Hematopoietic multipotent progenitor cell treated with erythropoietin and hydrocortisone succinate and interleukin-3 and kit ligand, for 6 days (in vitro differentiated cells): Measurements from ENCODE around the gene FA2H.

Source experiments
- DNase-seq: peaks from one replicate; pipeline ENCODE4 v3.0.0-alpha.2; 2015

The FA2H gene

GRCh38 chr16:74721716-74722115, 52.9 kb downstream of the FA2H start:
- DNase-seq = no peak

- DNase-seq = no peak
These were observed 54.0 kb downstream of the FA2H start for GRCh38 chr16:74720579-74720978.

GRCh38 chr16:74718741-74719610, 55.6 kb downstream of the FA2H start:
- DNase-seq = no peak

- DNase-seq = no peak
These were observed 56.5 kb downstream of the FA2H start for GRCh38 chr16:74718140-74718539.

GRCh38 chr16:74717367-74717766, 57.3 kb downstream of the FA2H start:
- no peak for DNase-seq

- DNase-seq = no peak
These were observed 58.3 kb downstream of the FA2H start for GRCh38 chr16:74716355-74716754.

- DNase-seq = no peak
These were observed 60.7 kb downstream of the FA2H start for GRCh38 chr16:74713876-74714275.

GRCh38 chr16:74713325-74713724, 61.3 kb downstream of the FA2H start:
- no peak for DNase-seq

GRCh38 chr16:74711938-74712337, 62.7 kb downstream of the FA2H start:
- DNase-seq = no peak

GRCh38 chr16:74710401-74710800, 64.2 kb downstream of the FA2H start:
- no peak for DNase-seq

GRCh38 chr16:74709441-74709877, 65.2 kb downstream of the FA2H start:
- peak; percentile 85 for DNase-seq

- peak; percentile 80 for DNase-seq
These were observed 74.0 kb downstream of the FA2H start, which contains the start of gene MLKL for GRCh38 chr16:74700438-74701225. TSS of gene MLKL (minus strand) at chr16:74700862. CDS start at chr16:74695757, 5,105 bp downstream.

GRCh38 chr16:74700116-74700437, 74.5 kb downstream of the FA2H start:
- peak; percentile 47 for DNase-seq

- DNase-seq = peak; percentile 28
These were observed 75.0 kb downstream of the FA2H start for GRCh38 chr16:74699666-74700065.

GRCh38 chr16:74698222-74698621, 76.4 kb downstream of the FA2H start:
- peak; percentile 9 for DNase-seq

GRCh38 chr16:74695450-74696422, 78.9 kb downstream of the FA2H start:
- peak; percentile 95 for DNase-seq

- DNase-seq = no peak
These were observed 83.3 kb downstream of the FA2H start for GRCh38 chr16:74691093-74691855.

GRCh38 chr16:74682556-74682955, 92.1 kb downstream of the FA2H start:
- no peak for DNase-seq

GRCh38 chr16:74680681-74681080, 93.9 kb downstream of the FA2H start:
- no peak for DNase-seq

- DNase-seq = no peak
These were observed 94.6 kb downstream of the FA2H start for GRCh38 chr16:74679983-74680382.

- no peak for DNase-seq
These were observed 96.8 kb downstream of the FA2H start for GRCh38 chr16:74677868-74678267.

GRCh38 chr16:74673876-74674275, 100.7 kb downstream of the FA2H start:
- no peak for DNase-seq
